Hepatocyte (in vitro differentiated cells): ENCODE measurements around the gene SLC38A5. TPM values are rescaled to one million over a fixed set of nuclear protein-coding genes. Genes with fewer than 3 reads are reported as not detected.

ENCODE experiments used
- DNase-seq: peaks from one replicate; pipeline ENCODE4 v3.0.0-alpha.2; 2016; ENCODE audit warnings: low spot score
- H2AFZ ChIP-seq: fragments of 200-600 bp; sonication (generic); 2 replicates; pipeline ENCODE4 v1.6.0; 2016; ENCODE audit warnings: antibody characterized with exemption, mild to moderate bottlenecking
- H3K27ac ChIP-seq: fragments of 200-600 bp; sonication (generic); 2 replicates; pipeline ENCODE4 v1.5.1; 2016; ENCODE audit warnings: mild to moderate bottlenecking
- H3K27me3 ChIP-seq: fragments of 200-600 bp; sonication (generic); 2 replicates; pipeline ENCODE4 v1.6.1; 2016
- H3K36me3 ChIP-seq: fragments of 200-600 bp; sonication (generic); replicated peaks from 2 replicates; pipeline ENCODE4 v1.5.1; 2016; ENCODE audit warnings: low read depth; ENCODE audit not compliant: insufficient read depth
- H3K4me1 ChIP-seq: fragments of 200-600 bp; sonication (generic); 2 replicates; pipeline ENCODE4 v1.5.1; 2016; ENCODE audit warnings: mild to moderate bottlenecking, moderate library complexity; ENCODE audit not compliant: insufficient read depth
- H3K4me2 ChIP-seq: fragments of 200-600 bp; sonication (generic); 2 replicates; pipeline ENCODE4 v1.6.0; 2016
- H3K4me3 ChIP-seq: fragments of 200-600 bp; sonication (generic); 2 replicates; pipeline ENCODE4 v1.5.1; 2016; ENCODE audit warnings: mild to moderate bottlenecking
- H3K79me2 ChIP-seq: fragments of 200-600 bp; sonication (generic); 2 replicates; pipeline ENCODE4 v1.6.0; 2017; ENCODE audit warnings: mild to moderate bottlenecking
- H3K9me2 ChIP-seq: fragments of 200-600 bp; sonication (generic); replicated peaks from 2 replicates; pipeline ENCODE4 v1.6.0; 2017; ENCODE audit warnings: mild to moderate bottlenecking; ENCODE audit not compliant: insufficient read depth
- H3K9me3 ChIP-seq: fragments of 200-600 bp; sonication (generic); 2 replicates; pipeline ENCODE4 v1.5.1; 2016; ENCODE audit warnings: low read depth, mild to moderate bottlenecking
- H4K20me1 ChIP-seq: fragments of 200-600 bp; sonication (generic); 2 replicates; pipeline ENCODE4 v1.6.0; 2016; ENCODE audit warnings: mild to moderate bottlenecking; ENCODE audit not compliant: insufficient read depth, poor library complexity, severe bottlenecking
- CTCF ChIP-seq: fragments of 200-600 bp; sonication (generic); IDR thresholded peaks from 2 replicates; pipeline ENCODE4 v1.5.1; 2016; ENCODE audit warnings: antibody characterized with exemption, mild to moderate bottlenecking; ENCODE audit not compliant: poor library complexity
- EZH2 ChIP-seq: fragments of 200-600 bp; sonication (generic); IDR thresholded peaks from 2 replicates; pipeline ENCODE4 v1.6.1; 2016; ENCODE audit warnings: antibody characterized with exemption, mild to moderate bottlenecking, borderline replicate concordance
- EZH2phosphoT487 ChIP-seq: fragments of 200-600 bp; sonication (generic); IDR thresholded peaks from one replicate; pipeline ENCODE4 v1.6.1; 2018; ENCODE audit warnings: antibody characterized with exemption, mild to moderate bottlenecking, low read depth, moderate library complexity; ENCODE audit not compliant: unreplicated experiment, severe bottlenecking
- WGBS: methylation state at CpG from one replicate; pipeline ENCODE4 v1.1.6; 2016; ENCODE audit warnings: low lambda C conversion rate; ENCODE audit errors: missing lambda C conversion rate; 5-methylcytosine and 5-hydroxymethylcytosine counted together
- polyA plus RNA-seq: library from polyadenylated mRNA; unstranded; fragments of >200 nt; fragmentation: Nextera tagmentation; extraction: Ambion mirVana; gene quantifications from 2 replicates; pipeline ENCODE4 v1.2.1, GENCODE V29; 2016
- total RNA-seq: library from RNA; depleted of rRNA; stranded (reverse); fragments of >200 nt; gene quantifications from 2 replicates; pipeline ENCODE4 v1.2.3, GENCODE V29; 2014

Gene SLC38A5
- total and polyA plus RNA-seq, 2 experiments from 2014 or later = 14.5 to 17.8 TPM

DNA sequence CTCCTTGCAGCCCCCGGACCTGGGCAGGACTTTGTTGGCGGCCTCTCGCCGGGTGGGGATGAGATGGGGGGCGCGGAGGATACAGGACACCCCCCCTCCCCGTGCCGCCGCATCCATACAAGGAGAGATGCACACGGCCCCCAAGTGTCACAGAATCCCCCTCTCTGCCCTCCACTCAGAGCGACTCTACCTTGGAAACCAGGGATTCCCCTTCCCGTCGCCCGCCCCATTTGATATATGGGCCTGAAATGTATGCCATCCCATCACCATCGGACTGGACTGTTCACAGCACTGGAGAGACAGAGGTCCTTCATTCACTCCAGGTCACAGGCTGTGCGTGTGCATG, 39.2 kb upstream of the SLC38A5 start:
- no peaks in the 10 kb centered on the region for H3K4me1 ChIP-seq
- H3K79me2 ChIP-seq = no peaks in the 10 kb centered on the region
- H3K36me3 ChIP-seq = no peaks in the 10 kb centered on the region
- no peak for DNase-seq
- no peak overlapping the region for H3K27ac ChIP-seq
- WGBS = 53% methylated on average over 13 of the region's 16 CpGs
- H3K4me2 ChIP-seq = peak overlapping the region; percentile 78
- peak overlapping the region; percentile 78 for H2AFZ ChIP-seq
- H3K4me3 ChIP-seq = peak overlapping the region; percentile 54
- H3K9me3 ChIP-seq = no peaks in the 10 kb centered on the region
- H3K9me2 ChIP-seq = no peaks in the 10 kb centered on the region
- TF ChIP-seq EZH2phosphoT487 = no peak
- TF ChIP-seq CTCF = no peak
- TF ChIP-seq EZH2 = no peak
- H3K27me3 ChIP-seq = no peaks in the 10 kb centered on the region
- H4K20me1 ChIP-seq = no peaks in the 10 kb centered on the region

- DNase-seq = peak; percentile 82
- Histone ChIP-seq H3K79me2 (no peaks in the 10 kb centered on the region), H3K36me3 (no peaks in the 10 kb centered on the region), H3K9me2 (no peaks in the 10 kb centered on the region), H3K27ac (peak within 1 kb of the TSS; percentile 67), H4K20me1 (no peaks in the 10 kb centered on the region), H2AFZ (peak within 1 kb of the TSS; percentile 78), H3K4me1 (no peaks in the 10 kb centered on the region), H3K27me3 (no peaks in the 10 kb centered on the region), H3K9me3 (no peaks in the 10 kb centered on the region), H3K4me3 (peak within 1 kb of the TSS; percentile 54), H3K4me2 (peak within 1 kb of the TSS; percentile 78)
- no peak for TF ChIP-seq CTCF
- no peak for TF ChIP-seq EZH2
- no peak for TF ChIP-seq EZH2phosphoT487
- 51% methylated on average over 43 of the region's 65 CpGs for WGBS
Measured at GRCh38 chrX:48508400-48509244, 38.6 kb upstream of the SLC38A5 start, which contains the start of gene PORCN. Gene PORCN (plus strand): TSS chrX:48508992. CDS start chrX:48509821, 829 bp downstream.

- Histone ChIP-seq H3K4me1 (no peaks in the 10 kb centered on the region), H2AFZ (no peak overlapping the region), H3K27me3 (no peaks in the 10 kb centered on the region), H3K9me3 (no peaks in the 10 kb centered on the region), H3K4me2 (no peak overlapping the region), H3K79me2 (no peaks in the 10 kb centered on the region), H3K4me3 (no peak overlapping the region), H3K27ac (no peak overlapping the region), H4K20me1 (no peaks in the 10 kb centered on the region), H3K36me3 (no peaks in the 10 kb centered on the region), H3K9me2 (no peaks in the 10 kb centered on the region)
- 76% methylated on average over 5 of the region's 5 CpGs for WGBS
- TF ChIP-seq EZH2phosphoT487 (no peak), CTCF (no peak), EZH2 (no peak)
- no peak for DNase-seq
Measured at GRCh38 chrX:48507246-48507645, 37.2 kb upstream of the SLC38A5 start.
